SU-DHL-6 (cell line): Measurements from ENCODE around the gene SDS.

Experiments
- CTCF ChIP-seq: fragments of 200-600 bp; sonication (generic); IDR thresholded peaks from one replicate; pipeline ENCODE4 v1.5.1; 2017; ENCODE audit warnings: antibody characterized with exemption, mild to moderate bottlenecking, low read length, moderate library complexity; ENCODE audit not compliant: insufficient read depth, poor library complexity, severe bottlenecking
- EZH2phosphoT487 ChIP-seq: fragments of 200-600 bp; sonication (generic), shearing (Covaris generic); conservative IDR thresholded peaks from 2 replicates; pipeline ENCODE4 v1.6.1; 2018; ENCODE audit warnings: mild to moderate bottlenecking, antibody characterized with exemption, low read length, moderate library complexity, mixed read lengths

GRCh38 chr12:113358381-113359132, 45.1 kb downstream of the SDS start, which contains the start of gene PLBD2:
- TF ChIP-seq CTCF (no peak), EZH2phosphoT487 (no peak)
